Tibial artery (tissue), 4 donors: ENCODE data around the gene RGS7.

Experiments
- DNase-seq, 2 donors: peaks; one replicate each; pipeline ENCODE4 v3.0.0-alpha.2; 2019
- H3K27ac ChIP-seq, 2 donors: fragments of 200-600 bp; sonication (generic) in 1 of 2; 1 replicate in 1 of 2; 2 replicates in 1 of 2; pipeline ENCODE4 v1.5.1; 2018 to 2019; ENCODE audit warnings: mild to moderate bottlenecking in 1 of 2
- H3K27me3 ChIP-seq, 2 donors: fragments of 200-600 bp; sonication (generic) in 1 of 2; one replicate each; pipeline versions ENCODE4 v1.5.1 to v1.6.0; 2016 to 2019
- H3K36me3 ChIP-seq, 3 donors: fragments of 200-600 bp; sonication (generic) in 2 of 3; one replicate each; pipeline ENCODE4 v1.5.1; 2016 to 2019; ENCODE audit warnings: mild to moderate bottlenecking in 2 of 3
- H3K4me1 ChIP-seq, 4 donors: fragments of 200-600 bp; sonication (generic) in 2 of 4; 1 replicate in 3 of 4; 2 replicates in 1 of 4; pipeline ENCODE4 v1.5.1; 2016 to 2019
- H3K4me3 ChIP-seq, 2 donors: fragments of 200-600 bp; sonication (generic) in 1 of 2; 1 replicate in 1 of 2; 2 replicates in 1 of 2; pipeline ENCODE4 v1.5.1; 2018 to 2019; ENCODE audit warnings: mild to moderate bottlenecking in 2 of 2
- H3K9me3 ChIP-seq, 3 donors: fragments of 200-600 bp; sonication (generic) in 1 of 3; one replicate each; pipeline ENCODE4 v1.5.1; 2016 to 2019
- intact Hi-C: fragments of 100-400 bp; cut with DNase I; formaldehyde crosslinking; loops from one replicate; pipeline ENCODE4 v1.15.0; 2023; ENCODE audit warnings: low total_unique reads
- TF ChIP-seq, protein P1 (sequence below), 2 experiments: fragments of 200-600 bp in 1 of 2; fragments of 450-650 bp in 1 of 2; IDR thresholded peaks; one replicate each; pipeline ENCODE4 v1.5.1; 2017 to 2019; ENCODE audit warnings: antibody characterized with exemption in 2 of 2, mild to moderate bottlenecking in 1 of 2, moderate library complexity in 1 of 2

The RGS7 gene

DNA sequence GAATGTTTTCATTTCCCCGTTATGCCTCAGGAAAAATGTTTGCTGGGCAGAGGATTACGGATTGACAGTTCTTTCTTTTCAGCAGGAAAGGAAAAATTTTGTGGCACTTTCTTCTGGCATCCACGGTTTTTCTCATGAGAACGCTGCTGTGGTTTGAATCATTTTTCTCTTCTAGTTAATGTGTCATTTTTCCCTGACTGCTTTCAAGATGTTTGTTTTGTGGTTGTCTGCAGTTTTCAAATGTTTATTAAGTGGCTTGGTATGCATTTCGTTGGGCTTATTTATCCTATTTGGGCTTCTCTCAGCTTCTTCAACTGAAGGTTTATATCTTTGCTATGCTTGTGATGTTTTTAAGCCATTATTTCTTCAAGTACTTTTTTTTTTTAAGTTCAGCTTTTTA, 359.0 kb downstream of the RGS7 start:
- no peaks in the 10 kb centered on the region for H3K36me3 ChIP-seq
- no peak overlapping the region for H3K27ac ChIP-seq
- no peaks in the 10 kb centered on the region for H3K4me1 ChIP-seq
- no peak for DNase-seq
- H3K4me3 ChIP-seq, result no peak overlapping the region
- intact Hi-C loops, result no loop called here
- H3K9me3 ChIP-seq, result no peaks in the 10 kb centered on the region
- no peaks in the 10 kb centered on the region for H3K27me3 ChIP-seq
- TF ChIP-seq, protein P1, sequence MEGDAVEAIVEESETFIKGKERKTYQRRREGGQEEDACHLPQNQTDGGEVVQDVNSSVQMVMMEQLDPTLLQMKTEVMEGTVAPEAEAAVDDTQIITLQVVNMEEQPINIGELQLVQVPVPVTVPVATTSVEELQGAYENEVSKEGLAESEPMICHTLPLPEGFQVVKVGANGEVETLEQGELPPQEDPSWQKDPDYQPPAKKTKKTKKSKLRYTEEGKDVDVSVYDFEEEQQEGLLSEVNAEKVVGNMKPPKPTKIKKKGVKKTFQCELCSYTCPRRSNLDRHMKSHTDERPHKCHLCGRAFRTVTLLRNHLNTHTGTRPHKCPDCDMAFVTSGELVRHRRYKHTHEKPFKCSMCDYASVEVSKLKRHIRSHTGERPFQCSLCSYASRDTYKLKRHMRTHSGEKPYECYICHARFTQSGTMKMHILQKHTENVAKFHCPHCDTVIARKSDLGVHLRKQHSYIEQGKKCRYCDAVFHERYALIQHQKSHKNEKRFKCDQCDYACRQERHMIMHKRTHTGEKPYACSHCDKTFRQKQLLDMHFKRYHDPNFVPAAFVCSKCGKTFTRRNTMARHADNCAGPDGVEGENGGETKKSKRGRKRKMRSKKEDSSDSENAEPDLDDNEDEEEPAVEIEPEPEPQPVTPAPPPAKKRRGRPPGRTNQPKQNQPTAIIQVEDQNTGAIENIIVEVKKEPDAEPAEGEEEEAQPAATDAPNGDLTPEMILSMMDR (IDR thresholded peaks at IDR 0.05), result no peak

DNA sequence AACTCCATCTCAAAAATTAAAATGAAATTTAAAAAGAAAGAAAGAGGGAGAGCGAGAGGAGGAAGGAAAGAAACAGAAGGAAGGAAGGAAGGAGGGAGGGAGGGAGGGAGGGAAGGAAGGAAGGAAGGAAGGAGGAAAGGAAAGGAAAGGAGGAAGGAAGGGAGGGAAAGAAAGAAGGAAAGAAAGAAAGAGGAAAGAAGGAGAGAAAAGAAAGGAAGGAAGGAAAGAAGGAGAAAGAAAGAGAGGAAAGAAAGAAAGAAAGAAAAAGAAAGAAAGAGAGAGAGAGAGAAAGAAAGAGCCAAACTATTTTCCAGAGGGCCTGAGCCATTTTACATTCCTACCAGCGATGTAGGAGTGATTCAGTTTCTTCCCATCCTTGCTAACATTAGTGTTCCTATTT, 364.0 kb downstream of the RGS7 start:
- intact Hi-C loops, result no loop called here
- Histone ChIP-seq H3K4me3 (no peak overlapping the region), H3K27me3 (no peaks in the 10 kb centered on the region), H3K9me3 (peaks cover 0 to 3% (median 0%) of the 10 kb centered on the region in 3 donors), H3K27ac (no peak overlapping the region), H3K4me1 (no peaks in the 10 kb centered on the region), H3K36me3 (no peaks in the 10 kb centered on the region)
- no peak for DNase-seq
- TF ChIP-seq, protein P1 (IDR thresholded peaks at IDR 0.05), result no peak

DNA sequence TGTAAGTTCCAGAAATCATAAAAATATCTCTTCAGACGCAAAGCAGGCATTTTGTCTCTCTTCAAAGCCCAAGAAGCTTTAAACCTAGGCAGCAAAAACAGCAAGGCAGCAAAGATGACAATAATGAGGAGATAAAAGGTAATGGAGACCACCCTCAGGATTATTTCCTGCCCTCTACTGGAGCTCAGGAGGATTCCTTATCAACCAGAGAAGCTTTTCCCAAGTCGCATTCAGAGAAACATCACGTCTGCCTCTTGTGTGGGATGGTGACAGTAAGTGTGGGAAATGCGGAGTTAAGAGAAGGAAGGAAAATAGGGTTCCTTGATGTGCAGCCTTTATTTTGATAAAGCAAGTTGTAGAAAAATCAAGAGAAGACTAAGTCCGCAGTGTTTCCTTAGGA, 365.8 kb downstream of the RGS7 start:
- TF ChIP-seq, protein P1 (IDR thresholded peaks at IDR 0.05), result no peak
- no peak overlapping the region for H3K4me3 ChIP-seq
- no peak for DNase-seq
- H3K4me1 ChIP-seq, result no peaks in the 10 kb centered on the region
- peaks cover 0 to 3% (median 0%) of the 10 kb centered on the region in 3 donors for H3K9me3 ChIP-seq
- no peak overlapping the region for H3K27ac ChIP-seq
- no peaks in the 10 kb centered on the region for H3K27me3 ChIP-seq
- intact Hi-C loops, result no loop called here
- no peaks in the 10 kb centered on the region for H3K36me3 ChIP-seq

DNA sequence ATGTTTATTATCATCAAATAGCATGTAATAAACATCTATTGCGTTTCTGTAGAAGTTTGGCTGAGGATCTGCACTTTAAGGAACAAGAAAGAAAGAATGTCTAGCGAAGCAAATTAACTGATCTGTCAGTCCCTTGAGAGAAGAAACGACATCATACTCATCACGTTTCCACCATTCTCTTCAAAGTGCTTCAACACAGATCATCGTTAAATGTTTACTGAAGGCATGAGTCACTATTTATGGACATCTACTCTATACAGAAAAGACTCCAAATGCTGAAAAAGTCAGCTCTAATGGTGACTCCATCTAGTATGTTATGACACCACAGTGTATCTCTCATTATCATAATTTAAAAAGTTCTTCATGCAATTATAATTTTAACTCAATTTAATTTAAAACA, 369.1 kb downstream of the RGS7 start:
- intact Hi-C loops, result no loop called here
- H3K4me1 ChIP-seq, result no peaks in the 10 kb centered on the region

DNA sequence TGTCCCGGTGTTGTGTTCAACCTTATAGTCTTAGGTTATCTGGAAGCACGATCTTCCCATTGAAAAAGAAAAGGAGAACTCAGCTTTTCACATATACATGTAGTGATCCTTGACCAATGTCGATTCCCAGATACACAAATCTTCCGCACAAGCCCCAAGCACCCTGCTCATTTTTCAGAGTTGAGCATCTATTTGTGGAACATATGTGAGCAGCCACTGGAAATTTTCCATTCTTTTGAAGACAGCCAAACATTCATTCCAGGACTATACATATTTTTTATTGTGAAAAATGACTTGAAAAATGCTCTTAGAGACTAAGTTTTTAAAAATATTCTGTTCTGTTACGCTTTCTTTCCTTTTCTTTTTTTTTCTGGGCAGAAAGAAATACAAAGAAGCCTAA, 371.9 kb downstream of the RGS7 start:
- no peaks in the 10 kb centered on the region for H3K4me1 ChIP-seq
- H3K27me3 ChIP-seq, result no peaks in the 10 kb centered on the region
- intact Hi-C loops, result no loop called here
- H3K27ac ChIP-seq, result no peak overlapping the region
- no peaks in the 10 kb centered on the region for H3K9me3 ChIP-seq
- TF ChIP-seq, protein P1 (IDR thresholded peaks at IDR 0.05), result no peak
- no peak for DNase-seq
- H3K36me3 ChIP-seq, result no peaks in the 10 kb centered on the region
- H3K4me3 ChIP-seq, result no peak overlapping the region

More for the DNA sequence above, 369.1 kb downstream of the RGS7 start:
- Histone ChIP-seq H3K27ac (no peak overlapping the region), H3K27me3 (no peaks in the 10 kb centered on the region), H3K36me3 (no peaks in the 10 kb centered on the region), H3K9me3 (peaks cover 0 to 3% (median 0%) of the 10 kb centered on the region in 3 donors), H3K4me3 (no peak overlapping the region)
- DNase-seq, result no peak
- TF ChIP-seq, protein P1 (IDR thresholded peaks at IDR 0.05), result no peak

DNA sequence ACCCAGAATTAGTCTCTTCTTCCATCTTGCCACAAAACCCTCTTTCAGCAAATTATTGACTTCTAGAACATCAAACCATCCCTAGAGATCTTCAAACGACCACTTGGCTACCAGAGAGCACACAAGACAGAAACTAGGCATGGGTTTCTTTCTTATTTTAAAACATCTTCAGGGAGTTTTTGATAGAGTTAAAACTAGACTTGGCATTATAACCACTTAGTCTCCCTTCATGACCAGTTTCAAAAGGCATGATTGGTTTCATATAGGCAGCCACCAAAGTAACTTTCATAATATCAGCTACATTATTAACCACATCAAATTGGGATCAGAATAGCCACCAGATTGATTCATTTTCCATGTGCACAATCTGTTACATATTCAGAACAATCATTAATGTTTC, 376.7 kb downstream of the RGS7 start:
- H3K4me3 ChIP-seq, result no peak overlapping the region
- TF ChIP-seq, protein P1 (IDR thresholded peaks at IDR 0.05), result no peak
- no peaks in the 10 kb centered on the region for H3K4me1 ChIP-seq
- no peaks in the 10 kb centered on the region for H3K36me3 ChIP-seq
- intact Hi-C loops, result no loop called here
- no peak overlapping the region for H3K27ac ChIP-seq
- no peak for DNase-seq
- H3K9me3 ChIP-seq, result no peaks in the 10 kb centered on the region
- no peaks in the 10 kb centered on the region for H3K27me3 ChIP-seq
